HuH-7 (cell line): Measurements from ENCODE around the gene EDDM3A.
"Not testable (repeated sequence)": the region's sequence is repeated elsewhere in the genome, so short reads cannot be mapped to it uniquely, and the experiment has no call there.

Source experiments
- DNase-seq: peaks from one replicate; pipeline ENCODE4 v3.0.0; 2011; ENCODE audit warnings: low spot score

EDDM3A gene, protein sequence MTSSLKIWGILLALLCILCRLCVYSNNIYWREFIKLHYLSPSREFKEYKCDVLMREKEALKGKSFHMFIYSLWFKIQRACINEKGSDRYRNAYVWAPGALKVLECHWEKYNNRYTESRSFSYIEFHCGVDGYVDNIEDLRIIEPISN

GRCh38 chr14:20745571-20746358 lies at the start of gene EDDM3A:
TSS of gene EDDM3A (plus strand) at chr14:20745887. CDS start at chr14:20747581, 1,694 bp downstream.
- no peak for DNase-seq

- DNase-seq: no peak
Observed at GRCh38 chr14:20696764-20697163, 48.9 kb upstream of the EDDM3A start.

DNA sequence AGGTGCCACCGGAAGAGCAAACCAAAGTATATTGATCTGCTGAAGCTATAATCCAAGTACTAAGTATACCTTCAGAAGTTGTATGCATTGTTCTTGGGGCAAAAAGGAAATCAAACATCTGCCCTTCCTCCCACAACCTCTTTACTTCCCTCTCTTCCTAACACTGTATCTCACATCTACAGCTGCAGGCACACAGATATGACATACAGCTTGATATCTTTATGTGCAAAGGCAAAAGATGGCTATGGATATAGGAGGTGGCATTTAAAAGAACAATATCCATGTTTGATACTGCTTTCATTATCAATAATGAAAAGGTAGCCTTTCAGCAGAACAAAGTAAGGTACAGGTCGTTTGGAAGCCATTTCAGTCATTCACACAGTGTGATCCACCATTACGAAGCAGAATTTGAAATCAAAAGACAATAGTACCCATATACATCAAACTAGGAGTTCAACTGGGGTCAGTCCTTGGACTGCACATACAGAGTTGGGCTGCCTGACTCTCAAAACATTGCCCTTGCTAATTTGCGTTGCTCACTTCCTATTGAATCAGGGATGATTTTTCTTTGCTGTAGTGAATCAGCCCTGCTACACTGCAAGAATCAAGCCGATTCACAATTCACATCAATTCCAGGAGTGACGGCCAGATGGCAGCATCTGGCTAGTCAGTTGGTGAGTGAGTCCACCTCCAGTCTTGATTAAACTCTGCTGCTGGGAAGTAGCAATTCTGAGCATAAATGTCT lies 48.2 kb upstream of the EDDM3A start:
- peak; percentile 64 for DNase-seq

- no peak for DNase-seq
Observed at GRCh38 chr14:20698018-20698329, 47.7 kb upstream of the EDDM3A start.

DNA sequence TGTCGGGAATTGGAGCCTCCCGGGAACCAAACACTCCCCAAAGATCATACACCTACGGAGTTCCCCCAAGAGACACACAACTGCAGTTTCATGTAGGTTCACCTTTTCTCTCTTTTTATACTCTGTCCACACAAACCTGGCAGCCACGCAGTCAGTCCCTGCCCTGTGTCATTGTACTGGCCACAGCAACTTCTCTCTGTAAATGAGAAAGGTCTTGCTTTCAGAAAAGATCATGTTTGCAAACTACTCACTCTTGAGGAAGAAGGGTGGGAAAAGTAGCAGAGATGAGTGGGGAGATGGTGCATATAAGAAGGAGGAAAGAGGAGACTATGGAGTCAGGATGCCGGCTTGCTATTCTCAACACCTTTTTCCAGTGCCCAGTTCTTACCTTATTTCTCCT lies 46.8 kb upstream of the EDDM3A start:
- no peak for DNase-seq

GRCh38 chr14:20699931-20700330 lies 45.8 kb upstream of the EDDM3A start:
- no peak for DNase-seq

DNA sequence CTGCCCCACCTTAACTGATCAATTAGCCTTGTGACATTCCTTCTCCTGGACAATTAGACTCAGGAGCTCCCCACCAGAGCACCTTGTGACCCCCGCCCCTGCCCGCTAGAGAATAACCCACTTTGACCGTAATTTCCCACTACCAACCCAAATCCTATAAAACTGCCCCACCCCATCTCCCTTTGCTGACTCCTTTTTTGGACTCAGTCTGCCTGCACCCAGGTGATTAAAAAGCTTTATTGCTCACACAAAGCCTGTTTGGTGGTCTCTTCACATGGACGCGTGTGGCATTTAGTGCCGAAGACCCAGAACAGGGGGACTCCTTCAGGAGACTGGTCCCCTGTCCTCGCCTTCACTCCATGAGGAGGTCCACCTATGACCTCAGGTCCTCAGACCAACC lies 44.7 kb upstream of the EDDM3A start:
- not testable (repeated sequence) for DNase-seq

GRCh38 chr14:20706657-20707355 lies 38.9 kb upstream of the EDDM3A start:
- DNase-seq: no peak

- no peak for DNase-seq
Observed at GRCh38 chr14:20707622-20708021, 38.1 kb upstream of the EDDM3A start.

DNA sequence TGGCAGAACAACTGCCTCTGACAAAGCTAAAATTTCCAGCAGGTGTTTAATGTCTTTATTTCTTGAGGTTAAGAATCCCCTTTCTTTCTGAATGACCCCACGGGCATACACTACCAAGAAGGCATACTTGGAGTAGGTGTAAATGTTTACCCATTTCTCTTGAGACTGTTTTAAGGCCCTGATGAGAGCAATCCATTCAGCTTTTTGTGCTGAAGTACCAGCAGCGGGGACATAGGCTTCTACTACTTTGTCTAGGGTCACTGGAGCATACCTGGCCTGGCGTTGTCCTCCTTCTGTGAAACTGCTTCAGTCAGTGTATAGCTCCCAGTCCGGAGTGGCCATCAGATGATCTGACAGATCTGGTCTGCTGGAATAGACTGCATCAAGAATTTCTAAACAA lies 34.4 kb upstream of the EDDM3A start:
- DNase-seq: no peak

DNA sequence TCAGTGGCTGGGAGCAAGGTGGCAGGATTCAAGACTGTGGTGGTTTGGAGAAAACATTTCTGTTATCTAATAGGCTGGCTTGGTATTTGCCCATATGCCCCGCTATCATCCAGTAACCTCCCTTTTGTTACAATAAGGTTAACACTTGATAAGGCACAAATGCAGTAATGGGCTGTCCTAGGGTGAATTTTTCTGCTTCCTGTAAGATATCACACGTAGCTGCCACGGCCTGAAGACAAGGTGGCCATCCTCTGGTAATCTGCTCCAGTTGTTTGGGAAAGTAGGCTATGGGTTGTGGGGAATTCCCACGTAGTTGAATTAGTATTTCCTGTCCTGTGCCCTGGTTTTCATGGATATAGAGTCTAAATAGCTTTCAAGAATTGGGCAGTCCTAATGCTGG lies 34.0 kb upstream of the EDDM3A start:
- DNase-seq: no peak

GRCh38 chr14:20712904-20713303 lies 32.8 kb upstream of the EDDM3A start:
- DNase-seq: no peak

- no peak for DNase-seq
Observed at GRCh38 chr14:20714593-20715250, 31.0 kb upstream of the EDDM3A start.

DNA sequence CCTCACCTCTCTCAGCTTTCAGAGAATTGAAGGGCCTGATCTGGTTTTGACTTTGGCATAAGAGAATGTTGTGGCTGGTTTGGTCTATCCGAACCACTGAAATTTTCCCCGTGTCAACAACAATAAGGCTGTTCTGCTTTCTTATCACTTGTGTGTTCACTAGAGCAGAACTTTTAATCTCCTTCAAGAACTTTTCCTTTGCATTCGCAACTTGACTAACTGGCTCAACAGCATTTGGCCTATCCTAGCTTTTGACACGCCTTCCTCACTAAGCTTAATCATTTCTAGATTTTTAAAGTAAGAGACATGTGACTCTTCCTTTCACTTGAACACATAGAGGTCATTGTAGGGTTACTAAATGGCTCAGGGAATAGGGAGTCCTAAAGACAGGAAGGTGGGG lies 25.9 kb upstream of the EDDM3A start:
- no peak for DNase-seq

- no peak for DNase-seq
Observed at GRCh38 chr14:20720741-20721140, 24.9 kb upstream of the EDDM3A start.

- DNase-seq: no peak
Observed at GRCh38 chr14:20722016-20722415, 23.7 kb upstream of the EDDM3A start.

DNA sequence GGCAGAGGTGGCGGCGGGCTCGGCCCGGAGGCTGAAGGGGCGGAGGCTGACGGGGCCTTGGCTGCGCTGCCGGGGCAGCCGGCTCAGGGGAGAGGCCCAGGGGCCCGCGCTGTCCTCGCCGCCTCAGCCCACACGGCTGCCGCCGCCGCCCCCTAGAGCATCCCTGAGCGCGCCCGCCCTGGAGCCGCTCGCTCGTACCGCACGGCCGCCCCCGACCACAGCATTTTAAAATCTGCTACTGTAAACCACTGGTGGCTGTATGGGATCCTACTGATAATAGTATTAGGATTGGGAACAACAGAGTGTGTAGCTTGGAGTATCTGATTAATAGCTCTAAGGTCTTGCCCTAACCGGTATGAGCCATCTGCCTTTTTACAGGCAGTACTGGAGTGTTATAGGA lies 22.2 kb upstream of the EDDM3A start:
- DNase-seq: no peak

DNA sequence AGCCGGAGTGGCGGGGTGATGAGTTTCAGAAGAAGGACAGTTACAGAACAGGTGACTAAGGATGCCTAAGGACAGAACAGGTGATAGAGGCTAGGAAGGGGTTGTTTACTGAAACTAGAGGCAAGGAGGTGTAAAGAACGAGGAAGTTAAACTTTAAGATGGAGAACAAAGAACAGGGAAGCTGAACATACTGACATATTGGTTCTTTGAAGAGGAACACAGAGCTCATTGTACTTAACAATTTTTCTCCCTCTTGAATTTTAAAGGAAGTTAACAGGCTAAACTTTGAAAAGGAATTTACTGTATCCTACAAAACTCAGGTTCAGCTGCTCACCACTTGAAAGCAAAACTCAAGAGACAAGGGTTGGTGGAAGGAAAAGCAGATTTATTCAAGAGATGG lies 19.6 kb upstream of the EDDM3A start:
- DNase-seq: not testable (repeated sequence)

GRCh38 chr14:20726531-20726930 lies 19.2 kb upstream of the EDDM3A start:
- no peak for DNase-seq

- DNase-seq: no peak
Observed at GRCh38 chr14:20730891-20731290, 14.8 kb upstream of the EDDM3A start.

GRCh38 chr14:20732477-20732876 lies 13.2 kb upstream of the EDDM3A start:
- no peak for DNase-seq

- no peak for DNase-seq
Observed at GRCh38 chr14:20732979-20733635, 12.6 kb upstream of the EDDM3A start.
